IMR-90 (cell line): Measurements from ENCODE around the gene SLC26A6. TPM values are rescaled to one million over a fixed set of nuclear protein-coding genes. Genes with fewer than 3 reads are reported as not detected.

Experiments used
- ATAC-seq: fragments of 200-7000 bp; cut with Tn5 transposase; 2 replicates; pipeline ENCODE4 v1.9.1; 2020; ENCODE audit warnings: low read depth, mild to moderate bottlenecking, moderate library complexity
- BruUV-seq: library from RNA; stranded (reverse); fragments of 400-500 nt; replicated peaks from 2 replicates; lab custom pipeline; 2021; lab: Mats Ljungman, UMichigan
- CTCF ChIA-PET: fragments of 300-600 bp; formaldehyde crosslinking; extraction: SDS; loops from one replicate; lab custom pipeline; 2021; ENCODE audit warnings: antibody characterized with exemption; lab: Yijun Ruan, JAX
- POLR2A ChIA-PET: fragments of 300-600 bp; sonication (Branson Sonifier 250); formaldehyde crosslinking; loops from one replicate; lab custom pipeline; 2022; ENCODE audit warnings: antibody characterized with exemption; ENCODE audit not compliant: unreplicated experiment; lab: Charles Lee
- DNase-seq: peaks from one replicate; pipeline ENCODE4 v3.0.0; 2013
- H2AFZ ChIP-seq: replicated peaks from 2 replicates; pipeline ENCODE3; 2013; ENCODE audit warnings: low read length, mild to moderate bottlenecking; ENCODE audit not compliant: poor library complexity
- H2AK5ac ChIP-seq: 2 replicates; pipeline ENCODE4 v1.6.1; 2013; ENCODE audit warnings: low read depth, low read length, inconsistent platforms
- H2AK9ac ChIP-seq: replicated peaks from 2 replicates; pipeline ENCODE3; 2013; ENCODE audit warnings: mild to moderate bottlenecking, low read depth, low read length, moderate library complexity; ENCODE audit not compliant: poor library complexity
- H2BK120ac ChIP-seq: 2 replicates; pipeline ENCODE4 v1.6.1; 2013; ENCODE audit warnings: low read depth, low read length, inconsistent platforms
- H2BK15ac ChIP-seq: 3 replicates; pipeline ENCODE4 v1.6.1; 2013; ENCODE audit warnings: low read depth, low read length, inconsistent platforms
- H2BK20ac ChIP-seq: 2 replicates; pipeline ENCODE4 v1.6.1; 2013; ENCODE audit warnings: low read depth, mild to moderate bottlenecking, inconsistent platforms, low read length, moderate library complexity
- H2BK5ac ChIP-seq: 2 replicates; pipeline ENCODE4 v1.6.1; 2013; ENCODE audit warnings: mild to moderate bottlenecking, low read depth, low read length, inconsistent platforms; ENCODE audit not compliant: poor library complexity, severe bottlenecking
- H3K14ac ChIP-seq: replicated peaks from 2 replicates; pipeline ENCODE4 v1.6.1; 2013; ENCODE audit warnings: low read depth, low read length, inconsistent platforms
- H3K18ac ChIP-seq: 2 replicates; pipeline ENCODE4 v1.6.1; 2013; ENCODE audit warnings: low read depth, low read length, control low read depth
- H3K23ac ChIP-seq: 2 replicates; pipeline ENCODE4 v1.6.1; 2013; ENCODE audit warnings: low read depth, low read length, inconsistent platforms
- H3K27ac ChIP-seq: 2 replicates; pipeline ENCODE4 v1.5.1; 2013; ENCODE audit warnings: mild to moderate bottlenecking, control low read depth, low read length; ENCODE audit not compliant: insufficient read depth
- H3K27me3 ChIP-seq: 2 replicates; pipeline ENCODE4 v1.6.1; 2013; ENCODE audit warnings: low read length; ENCODE audit not compliant: control insufficient read depth, insufficient read depth
- H3K36me3 ChIP-seq: 2 replicates; pipeline ENCODE4 v1.6.1; 2013; ENCODE audit warnings: low read length, mixed read lengths; ENCODE audit not compliant: control insufficient read depth, insufficient read depth
- H3K4ac ChIP-seq: 2 replicates; pipeline ENCODE4 v1.6.1; 2013; ENCODE audit warnings: low read depth, low read length, inconsistent platforms
- H3K4me1 ChIP-seq: 2 replicates; pipeline ENCODE4 v1.6.1; 2013; ENCODE audit warnings: low read length, mixed read lengths; ENCODE audit not compliant: control insufficient read depth, insufficient read depth
- H3K4me2 ChIP-seq: 2 replicates; pipeline ENCODE4 v1.6.1; 2013; ENCODE audit warnings: low read depth, mild to moderate bottlenecking, control low read depth, low read length, moderate library complexity
- H3K4me3 ChIP-seq: 2 replicates; pipeline ENCODE4 v1.5.1; 2013; ENCODE audit warnings: low read depth, mild to moderate bottlenecking, control low read depth, low read length, moderate library complexity; ENCODE audit not compliant: insufficient read depth
- H3K56ac ChIP-seq: 2 replicates; pipeline ENCODE4 v1.6.1; 2013; ENCODE audit warnings: low read length, inconsistent platforms; ENCODE audit not compliant: insufficient read depth; ENCODE audit errors: extremely low read depth
- H3K79me1 ChIP-seq, 2 experiments: 2 replicates each; pipeline ENCODE4 v1.6.1; 2013; ENCODE audit warnings: low read length in 2 of 2, inconsistent platforms in 1 of 2, low read depth in 1 of 2
- H3K9ac ChIP-seq: 2 replicates; pipeline ENCODE4 v1.6.1; 2013; ENCODE audit warnings: low read depth, low read length, control low read depth
- H3K9me1 ChIP-seq: 2 replicates; pipeline ENCODE4 v1.6.1; 2013; ENCODE audit warnings: low read length, inconsistent platforms; ENCODE audit not compliant: insufficient read depth
- H3K9me3 ChIP-seq: 2 replicates; pipeline ENCODE4 v1.6.1; 2013; ENCODE audit warnings: low read length; ENCODE audit not compliant: control insufficient read depth, insufficient read depth
- H4K20me1 ChIP-seq: 2 replicates; pipeline ENCODE4 v1.6.1; 2013; ENCODE audit warnings: low read length, inconsistent platforms; ENCODE audit not compliant: insufficient read depth
- H4K5ac ChIP-seq: 2 replicates; pipeline ENCODE4 v1.6.1; 2013; ENCODE audit warnings: mild to moderate bottlenecking, low read depth, low read length, control low read depth
- H4K8ac ChIP-seq, 2 experiments: 2 replicates each; pipeline ENCODE4 v1.6.1; 2013; ENCODE audit warnings: low read depth in 2 of 2, low read length in 2 of 2, control low read depth in 1 of 2, inconsistent platforms in 1 of 2
- H4K91ac ChIP-seq: 2 replicates; pipeline ENCODE4 v1.6.1; 2013; ENCODE audit warnings: low read depth, low read length, inconsistent platforms; ENCODE audit not compliant: insufficient read depth
- BHLHE40 ChIP-seq: fragments of 150-350 bp; IDR thresholded peaks from 2 replicates; pipeline ENCODE4 v1.6.1; 2016; ENCODE audit warnings: mild to moderate bottlenecking, low read depth, low read length
- CEBPB ChIP-seq: IDR thresholded peaks from 2 replicates; pipeline ENCODE4 v1.6.1; 2012; ENCODE audit warnings: low read depth, low read length, improper control_type of control experiment
- CHD1 ChIP-seq: IDR thresholded peaks from 2 replicates; pipeline ENCODE4 v1.6.1; 2012; ENCODE audit warnings: low read depth, low read length, improper control_type of control experiment
- FOS ChIP-seq: fragments of 150-350 bp; IDR thresholded peaks from 2 replicates; pipeline ENCODE4 v1.6.1; 2016; ENCODE audit warnings: low read depth, low read length
- MAFK ChIP-seq: IDR thresholded peaks from 2 replicates; pipeline ENCODE4 v1.6.1; 2012; ENCODE audit warnings: low read depth, low read length, improper control_type of control experiment
- MXI1 ChIP-seq: IDR thresholded peaks from 2 replicates; pipeline ENCODE4 v1.6.1; 2012; ENCODE audit warnings: low read depth, mild to moderate bottlenecking, low read length, moderate library complexity, borderline replicate concordance
- NFE2L2 ChIP-seq: fragments of 150-350 bp; IDR thresholded peaks from 2 replicates; pipeline ENCODE4 v1.6.1; 2016; ENCODE audit warnings: low read depth, mild to moderate bottlenecking, low read length
- POLR2A ChIP-seq: IDR thresholded peaks from 2 replicates; pipeline ENCODE4 v1.6.1; 2012; ENCODE audit warnings: mild to moderate bottlenecking, low read depth, low read length
- RAD21 ChIP-seq: IDR thresholded peaks from 2 replicates; pipeline ENCODE4 v1.6.1; 2012; ENCODE audit warnings: low read length, improper control_type of control experiment
- RCOR1 ChIP-seq: IDR thresholded peaks from 2 replicates; pipeline ENCODE4 v1.6.1; 2012; ENCODE audit warnings: mild to moderate bottlenecking, low read length, improper control_type of control experiment; ENCODE audit not compliant: insufficient replicate concordance
- RFX5 ChIP-seq: IDR thresholded peaks from 2 replicates; pipeline ENCODE4 v1.8.0; 2012; ENCODE audit warnings: low read depth, mild to moderate bottlenecking, low read length, moderate library complexity
- SMC3 ChIP-seq: fragments of 150-350 bp; IDR thresholded peaks from 2 replicates; pipeline ENCODE4 v1.6.1; 2016; ENCODE audit warnings: low read depth, mild to moderate bottlenecking, antibody characterized with exemption, low read length, moderate library complexity
- WGBS, 2 experiments: methylation state at CpG; one replicate each; pipeline versions ENCODE4 v1.1.5 to v1.1.7; 2013; ENCODE audit warnings: missing lambda C conversion rate in 2 of 2; ENCODE audit not compliant: insufficient read length in 1 of 2; ENCODE audit errors: extremely low coverage in 2 of 2; 5-methylcytosine and 5-hydroxymethylcytosine counted together
- dilution Hi-C: fragments of 300-500 bp; cut with HindIII; formaldehyde crosslinking; loops from one replicate; pipeline ENCODE4 v1.14.3; 2018; ENCODE audit warnings: low sequenced_read_pairs; ENCODE audit not compliant: unreplicated experiment
- in situ Hi-C: fragments of 300-500 bp; cut with MboI; formaldehyde crosslinking; loops from 3 replicates; pipeline ENCODE4 v1.14.3; 2019; ENCODE audit warnings: low sequenced_read_pairs, inconsistent platforms, mixed read lengths
- intact Hi-C: fragments of 100-400 bp; cut with micrococcal nuclease; formaldehyde crosslinking; loops from 2 replicates; pipeline ENCODE4 v1.10.0; 2022
- polyA plus RNA-seq, 3 experiments: library from polyadenylated mRNA; depleted of rRNA; stranded (reverse); fragments of >200 nt; gene quantifications; 2 replicates each; pipeline ENCODE4 v1.2.3, GENCODE V29; 2012; ENCODE audit warnings: low replicate concordance in 1 of 3
- total RNA-seq: library from RNA; depleted of rRNA; stranded (reverse); fragments of >200 nt; gene quantifications from 2 replicates; pipeline ENCODE4 v1.2.3, GENCODE V29; 2012
- TF ChIP-seq, protein P1 (sequence below): conservative IDR thresholded peaks from 2 replicates; pipeline ENCODE4 v1.5.1; 2012; ENCODE audit warnings: mild to moderate bottlenecking, low read depth, low read length, improper control_type of control experiment
- TF ChIP-seq, protein P2 (sequence below): fragments of 150-350 bp; IDR thresholded peaks from 2 replicates; pipeline ENCODE4 v1.6.1; 2017; ENCODE audit warnings: mild to moderate bottlenecking, antibody characterized with exemption, low read length, low read depth

Gene SLC26A6
- total and polyA plus RNA-seq, 2 of the 4 experiments (the other 2 are of a cell fraction), result 11.8 to 34.3 TPM

DNA sequence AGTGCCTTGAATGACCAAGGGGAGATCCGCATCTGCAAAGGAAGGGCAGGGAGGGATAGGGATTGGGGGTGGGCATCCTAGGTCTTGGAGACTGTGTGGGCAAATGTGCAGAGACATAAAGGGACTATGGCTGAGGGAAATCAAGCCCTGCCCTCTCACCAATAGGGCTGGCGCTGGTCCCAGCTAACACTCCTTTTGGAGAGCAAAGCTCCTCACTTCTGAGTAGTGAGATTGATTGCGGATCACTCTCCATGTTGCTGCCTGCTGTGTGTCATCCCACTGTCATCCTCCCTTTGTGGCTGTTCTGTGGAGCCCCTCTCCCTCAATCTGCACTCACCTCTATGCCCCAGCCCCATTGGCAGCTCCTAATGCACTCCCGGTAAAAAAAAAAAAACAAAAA lies 29.7 kb upstream of the SLC26A6 start:
- no CpG with 5 or more reads among the region's 4 CpGs for WGBS, 2 experiments
- Histone ChIP-seq H2AK5ac (no peak overlapping the region), H2BK15ac (no peak overlapping the region), H3K9me1 (peaks cover 5% of the 10 kb centered on the region), H3K4me3 (no peak overlapping the region), H3K4me1 (no peaks in the 10 kb centered on the region; the same call in 1 of the 2 replicates), H2AFZ (no peak overlapping the region), H3K27me3 (no peaks in the 10 kb centered on the region), H3K36me3 (no peaks in the 10 kb centered on the region), H3K79me1 (peaks cover 0 to 5% of the 10 kb centered on the region in 2 experiments; a peak in 1 of 4 replicates), H3K56ac (no peak overlapping the region), H3K18ac (no peak overlapping the region), H3K23ac (no peak overlapping the region), H2BK120ac (no peak overlapping the region), H3K4ac (no peak overlapping the region), H4K8ac (no peak overlapping the region), H2BK20ac (no peak overlapping the region), H3K4me2 (no peak overlapping the region), H4K20me1 (no peaks in the 10 kb centered on the region), H3K27ac (no peak overlapping the region), H3K9me3 (no peaks in the 10 kb centered on the region), H4K91ac (no peak overlapping the region), H3K9ac (no peak overlapping the region), H3K14ac (no peak overlapping the region), H2BK5ac (no peak overlapping the region), H2AK9ac (no peak overlapping the region), H4K5ac (no peak overlapping the region)
- ChIA-PET CTCF (interaction anchor here (1.0 kb wide), 1 partner anchor 102 kb away, joined by 3 read pairs; no protein-coding TSS in a partner anchor), POLR2A (no interaction called here)
- TF ChIP-seq POLR2A (no peak), RCOR1 (no peak), RFX5 (no peak), FOS (no peak), CEBPB (no peak), MAFK (no peak), MXI1 (no peak), BHLHE40 (no peak), CHD1 (no peak), SMC3 (no peak), NFE2L2 (no peak), RAD21 (no peak)
- TF ChIP-seq, protein P1, sequence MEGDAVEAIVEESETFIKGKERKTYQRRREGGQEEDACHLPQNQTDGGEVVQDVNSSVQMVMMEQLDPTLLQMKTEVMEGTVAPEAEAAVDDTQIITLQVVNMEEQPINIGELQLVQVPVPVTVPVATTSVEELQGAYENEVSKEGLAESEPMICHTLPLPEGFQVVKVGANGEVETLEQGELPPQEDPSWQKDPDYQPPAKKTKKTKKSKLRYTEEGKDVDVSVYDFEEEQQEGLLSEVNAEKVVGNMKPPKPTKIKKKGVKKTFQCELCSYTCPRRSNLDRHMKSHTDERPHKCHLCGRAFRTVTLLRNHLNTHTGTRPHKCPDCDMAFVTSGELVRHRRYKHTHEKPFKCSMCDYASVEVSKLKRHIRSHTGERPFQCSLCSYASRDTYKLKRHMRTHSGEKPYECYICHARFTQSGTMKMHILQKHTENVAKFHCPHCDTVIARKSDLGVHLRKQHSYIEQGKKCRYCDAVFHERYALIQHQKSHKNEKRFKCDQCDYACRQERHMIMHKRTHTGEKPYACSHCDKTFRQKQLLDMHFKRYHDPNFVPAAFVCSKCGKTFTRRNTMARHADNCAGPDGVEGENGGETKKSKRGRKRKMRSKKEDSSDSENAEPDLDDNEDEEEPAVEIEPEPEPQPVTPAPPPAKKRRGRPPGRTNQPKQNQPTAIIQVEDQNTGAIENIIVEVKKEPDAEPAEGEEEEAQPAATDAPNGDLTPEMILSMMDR, result no peak
- TF ChIP-seq, protein P2, sequence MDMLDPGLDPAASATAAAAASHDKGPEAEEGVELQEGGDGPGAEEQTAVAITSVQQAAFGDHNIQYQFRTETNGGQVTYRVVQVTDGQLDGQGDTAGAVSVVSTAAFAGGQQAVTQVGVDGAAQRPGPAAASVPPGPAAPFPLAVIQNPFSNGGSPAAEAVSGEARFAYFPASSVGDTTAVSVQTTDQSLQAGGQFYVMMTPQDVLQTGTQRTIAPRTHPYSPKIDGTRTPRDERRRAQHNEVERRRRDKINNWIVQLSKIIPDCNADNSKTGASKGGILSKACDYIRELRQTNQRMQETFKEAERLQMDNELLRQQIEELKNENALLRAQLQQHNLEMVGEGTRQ, result no peak
- dilution Hi-C loops (no loop called here), intact Hi-C loops (loop anchor here (2.0 kb wide), 1 partner anchor 14 kb away; no protein-coding TSS in a partner anchor), in situ Hi-C loops (loop anchor here (10.0 kb wide), 1 partner anchor 200 kb away; a partner anchor contains a TSS)
- no TSS peak for BruUV-seq
- DNase-seq (no peak), ATAC-seq (no peak)
